Liver (tissue), 9 donors: ENCODE data around the gene WRNIP1. TPM values are rescaled to one million over a fixed set of nuclear protein-coding genes. Genes with fewer than 3 reads are reported as not detected.

Experiments
- DNase-seq: peaks from one replicate; pipeline ENCODE4 v3.0.0-alpha.2; 2017; ENCODE audit warnings: low spot score
- H3K27ac ChIP-seq, 2 donors: one replicate each; pipeline ENCODE4 v1.7.0; 2013; ENCODE audit warnings: inconsistent platforms in 2 of 2, low read length in 2 of 2, control low read depth in 1 of 2, low read depth in 1 of 2, mild to moderate bottlenecking in 1 of 2
- H3K27me3 ChIP-seq, 4 donors: one replicate each; pipeline versions ENCODE4 v1.6.1 to v1.7.0; 2013; ENCODE audit warnings: low read length in 3 of 4, inconsistent platforms in 1 of 4, mild to moderate bottlenecking in 1 of 4, moderate library complexity in 1 of 4; ENCODE audit not compliant: control insufficient read depth in 4 of 4, insufficient read depth in 4 of 4
- H3K36me3 ChIP-seq, 4 donors: one replicate each; pipeline versions ENCODE4 v1.6.1 to v1.7.0; 2013; ENCODE audit warnings: low read length in 3 of 4, mild to moderate bottlenecking in 3 of 4, low read depth in 1 of 4, moderate library complexity in 1 of 4; ENCODE audit not compliant: control insufficient read depth in 4 of 4, insufficient read depth in 3 of 4
- H3K4me1 ChIP-seq, 4 donors: one replicate each; pipeline versions ENCODE4 v1.6.1 to v1.7.0; 2013; ENCODE audit warnings: low read length in 3 of 4, mild to moderate bottlenecking in 3 of 4, moderate library complexity in 1 of 4; ENCODE audit not compliant: control insufficient read depth in 4 of 4, insufficient read depth in 4 of 4
- H3K4me3 ChIP-seq, 3 donors: one replicate each; pipeline versions ENCODE4 v1.6.1 to v1.7.0; 2013; ENCODE audit warnings: low read length in 3 of 3, control low read depth in 1 of 3, low read depth in 1 of 3, mild to moderate bottlenecking in 1 of 3
- H3K9ac ChIP-seq, 2 donors: one replicate each; pipeline ENCODE4 v1.7.0; 2013; ENCODE audit warnings: low read length in 2 of 2, mild to moderate bottlenecking in 2 of 2, moderate library complexity in 2 of 2, control low read depth in 1 of 2, low read depth in 1 of 2
- H3K9me3 ChIP-seq, 4 donors: one replicate each; pipeline versions ENCODE4 v1.6.1 to v1.7.0; 2013; ENCODE audit warnings: low read length in 3 of 4; ENCODE audit not compliant: control insufficient read depth in 4 of 4
- ATF3 ChIP-seq: IDR thresholded peaks from 2 replicates; pipeline ENCODE4 v1.6.1; 2016; ENCODE audit warnings: antibody characterized with exemption
- CTCF ChIP-seq: fragments of 150-350 bp; IDR thresholded peaks from 2 replicates; pipeline ENCODE4 v1.5.1; 2017; ENCODE audit warnings: improper control_type of control experiment, low read depth, low read length; ENCODE audit not compliant: missing input control
- EGR1 ChIP-seq, 2 donors: IDR thresholded peaks; 2 replicates each; pipeline ENCODE4 v1.6.1; 2016 to 2018; ENCODE audit warnings: antibody characterized with exemption in 2 of 2, low read depth in 2 of 2
- FOXA1 ChIP-seq: IDR thresholded peaks from 2 replicates; pipeline ENCODE4 v1.6.1; 2016; ENCODE audit warnings: antibody characterized with exemption
- FOXA2 ChIP-seq: IDR thresholded peaks from 2 replicates; pipeline ENCODE4 v1.6.1; 2016; ENCODE audit warnings: antibody characterized with exemption
- GABPA ChIP-seq, 2 donors: IDR thresholded peaks in 1 of 2; conservative IDR thresholded peaks in 1 of 2; 2 replicates each; pipeline ENCODE4 v1.6.1; 2016; ENCODE audit warnings: antibody characterized with exemption in 2 of 2, mild to moderate bottlenecking in 1 of 2, moderate library complexity in 1 of 2
- HNF4A ChIP-seq, 2 donors: conservative IDR thresholded peaks; 2 replicates each; pipeline ENCODE4 v1.6.1; 2016; ENCODE audit warnings: antibody characterized with exemption in 2 of 2, mild to moderate bottlenecking in 2 of 2
- HNF4G ChIP-seq: IDR thresholded peaks from 2 replicates; pipeline ENCODE4 v1.6.1; 2016; ENCODE audit warnings: antibody characterized with exemption
- JUND ChIP-seq, 2 donors: IDR thresholded peaks; 2 replicates each; pipeline ENCODE4 v1.6.1; 2016; ENCODE audit warnings: antibody characterized with exemption in 2 of 2
- MAX ChIP-seq: IDR thresholded peaks from 2 replicates; pipeline ENCODE4 v1.6.1; 2016; ENCODE audit warnings: antibody characterized with exemption
- NR2F2 ChIP-seq: IDR thresholded peaks from 2 replicates; pipeline ENCODE4 v1.6.1; 2016; ENCODE audit warnings: antibody characterized with exemption
- RAD21 ChIP-seq, 2 donors: IDR thresholded peaks; 2 replicates each; pipeline ENCODE4 v1.6.1; 2016; ENCODE audit warnings: antibody characterized with exemption in 2 of 2, mild to moderate bottlenecking in 2 of 2
- REST ChIP-seq: IDR thresholded peaks from 2 replicates; pipeline ENCODE4 v1.6.1; 2016; ENCODE audit warnings: antibody characterized with exemption, mild to moderate bottlenecking
- RXRA ChIP-seq, 2 donors: IDR thresholded peaks; 2 replicates each; pipeline ENCODE4 v1.6.1; 2017 to 2018; ENCODE audit warnings: antibody characterized with exemption in 2 of 2, mild to moderate bottlenecking in 1 of 2
- SP1 ChIP-seq: IDR thresholded peaks from 2 replicates; pipeline ENCODE4 v1.6.1; 2018; ENCODE audit warnings: antibody characterized with exemption, mild to moderate bottlenecking
- TAF1 ChIP-seq: conservative IDR thresholded peaks from 2 replicates; pipeline ENCODE4 v1.6.1; 2016; ENCODE audit warnings: antibody characterized with exemption, mild to moderate bottlenecking
- YY1 ChIP-seq: IDR thresholded peaks from 2 replicates; pipeline ENCODE4 v1.6.1; 2016; ENCODE audit warnings: antibody characterized with exemption, mild to moderate bottlenecking
- ZBTB33 ChIP-seq: IDR thresholded peaks from 2 replicates; pipeline ENCODE4 v1.6.1; 2016; ENCODE audit warnings: antibody characterized with exemption
- WGBS: extraction: QIAGEN DNeasy Blood & Tissue Kit; methylation state at CpG from one replicate; pipeline ENCODE4 v1.1.7; 2013; 5-methylcytosine and 5-hydroxymethylcytosine counted together
- polyA plus RNA-seq, 2 donors: library from polyadenylated mRNA; stranded (reverse) in 1 of 2; unstranded in 1 of 2; fragments of 200-250 nt in 1 of 2; fragments of >200 nt in 1 of 2; fragmentation: Nextera tagmentation in 1 of 2; extraction: Ambion mirVana in 1 of 2; gene quantifications; one replicate each; pipeline versions ENCODE4 v1.2.1 to v1.2.3, GENCODE V29; 2013 to 2015
- total RNA-seq, 2 donors: library from RNA; depleted of rRNA; stranded (reverse); fragments of >200 nt; gene quantifications; one replicate each; pipeline ENCODE4 v1.2.3, GENCODE V29; 2014
- donor health status: healthy.
- donor health status: healthy.
- donor health status: healthy.
- donor health status: healthy.
- donor health status: healthy.

WRNIP1 gene
- total and polyA plus RNA-seq, 4 donors: 10.0 to 32.7 (median 23.9) TPM

- no peaks in the 10 kb centered on the region for H3K4me1 ChIP-seq
- 96% methylated on average over 9 of the region's 9 CpGs for WGBS
- peaks cover 2 to 25% (median 21%) of the 10 kb centered on the region in 4 donors for H3K36me3 ChIP-seq
- no peak for DNase-seq
- H3K4me3 ChIP-seq: no peak overlapping the region
- H3K9me3 ChIP-seq: no peaks in the 10 kb centered on the region
- TF ChIP-seq FOXA2: no peak
- no peak for TF ChIP-seq GABPA (IDR thresholded peaks at IDR 0.05 in 1 of 2, conservative IDR thresholded peaks at IDR 0.05 in 1 of 2)
- TF ChIP-seq SP1: no peak
- TF ChIP-seq RXRA (IDR thresholded peaks at IDR 0.05): no peak
- TF ChIP-seq JUND (IDR thresholded peaks at IDR 0.05): no peak
- TF ChIP-seq EGR1 (IDR thresholded peaks at IDR 0.05; ENCODE audit: low read depth in 2 of 2): no peak
- TF ChIP-seq YY1: no peak
- no peak for TF ChIP-seq HNF4A (conservative IDR thresholded peaks at IDR 0.05)
- no peak for TF ChIP-seq NR2F2
- no peak for TF ChIP-seq FOXA1
- no peak for TF ChIP-seq RAD21 (IDR thresholded peaks at IDR 0.05)
- TF ChIP-seq ZBTB33: no peak
- TF ChIP-seq CTCF: no peak
- TF ChIP-seq TAF1: no peak
- TF ChIP-seq REST: no peak
- TF ChIP-seq MAX: no peak
- TF ChIP-seq ATF3: no peak
- TF ChIP-seq HNF4G: no peak
- H3K27ac ChIP-seq: no peak overlapping the region
- H3K9ac ChIP-seq: no peak overlapping the region
- H3K27me3 ChIP-seq: no peaks in the 10 kb centered on the region
Observed at GRCh38 chr6:2780102-2780737, 15.0 kb downstream of the WRNIP1 start.
